Measurements from ENCODE around the gene PRPSAP1.
"Not testable (repeated sequence)": the region's sequence is repeated elsewhere in the genome, so short reads cannot be mapped to it uniquely, and the experiment has no call there.

The PRPSAP1 gene

DNA sequence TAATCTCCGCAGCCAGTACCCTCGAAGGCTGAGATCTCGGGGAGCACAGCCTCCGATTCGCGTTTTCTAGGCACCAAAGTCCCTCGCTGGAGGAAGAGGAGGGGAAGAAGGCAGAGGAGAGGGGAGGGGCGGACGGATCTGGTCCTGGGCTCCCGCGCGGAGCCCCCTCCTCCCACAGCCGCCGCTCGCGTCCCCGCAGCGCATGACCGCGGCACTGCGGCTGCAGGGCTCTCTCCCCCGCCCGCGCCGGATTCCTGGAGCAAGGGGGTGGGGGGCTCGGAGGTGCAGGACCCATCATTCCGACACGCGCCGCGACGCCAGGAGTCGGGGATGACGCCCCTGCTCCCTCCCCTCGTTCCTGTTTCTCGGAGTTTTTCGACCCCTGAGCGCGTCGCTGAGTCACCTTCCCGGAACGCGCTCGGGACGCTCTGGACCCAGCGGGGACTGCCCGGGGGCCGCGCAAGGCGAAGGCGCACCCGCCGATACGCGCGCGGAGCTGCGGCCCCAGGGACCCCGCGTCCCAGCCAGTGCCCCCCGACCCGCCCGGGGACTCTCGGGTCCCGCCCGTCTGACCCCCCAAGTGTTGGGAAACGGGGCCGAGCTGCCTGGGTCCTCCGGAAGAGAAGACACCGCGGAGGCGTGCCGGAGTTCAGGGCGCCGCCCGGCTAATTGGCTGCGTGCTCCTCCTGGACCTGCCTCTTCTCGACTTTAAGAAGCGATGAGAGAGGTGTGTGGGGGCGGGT, 29.3 kb upstream of the PRPSAP1 start:
- DNase-seq = peak; percentile 46 to 65

GRCh38 chr17:76382351-76382802, 28.7 kb upstream of the PRPSAP1 start:
- no peak for DNase-seq

DNA sequence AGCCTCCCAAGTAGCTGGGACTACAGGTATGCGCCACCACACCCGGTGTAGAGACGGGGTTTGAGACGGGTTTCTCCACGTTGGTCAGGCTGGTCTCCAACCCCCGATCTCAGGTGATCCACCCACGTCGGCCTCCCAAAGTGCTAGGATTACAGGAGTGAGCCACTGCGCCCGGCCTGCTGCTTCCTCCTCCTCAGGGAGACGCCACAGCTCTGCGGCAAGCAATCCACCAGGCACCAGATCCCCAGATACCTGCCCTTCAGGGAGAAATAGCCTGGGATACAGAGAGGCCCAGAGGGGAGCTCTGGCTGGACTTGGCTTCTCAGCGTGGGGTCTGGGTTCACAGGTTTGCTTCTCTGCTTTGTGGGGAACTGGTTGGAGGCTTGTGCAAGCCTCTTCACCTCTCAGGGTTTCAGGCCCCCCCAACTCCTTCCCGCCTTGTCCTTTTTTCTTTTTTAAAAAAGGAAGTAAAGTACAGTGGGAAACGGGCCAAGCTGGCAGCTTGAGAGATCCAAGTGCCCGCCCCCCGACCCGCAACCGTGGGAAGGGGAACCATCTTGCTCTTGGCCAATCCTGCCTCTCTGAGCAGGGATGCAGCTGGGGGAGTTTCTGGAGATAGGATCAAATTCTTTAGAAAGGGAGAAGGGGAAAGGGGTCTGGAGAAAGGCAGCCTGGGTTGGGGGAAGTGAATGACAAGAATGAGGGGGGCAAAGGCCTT, 28.1 kb upstream of the PRPSAP1 start:
- peak in 1 of 2 donors; percentile 31 for DNase-seq

- no peak for DNase-seq
Observed at GRCh38 chr17:76379646-76380376, 26.1 kb upstream of the PRPSAP1 start.

GRCh38 chr17:76379275-76379641, 25.5 kb upstream of the PRPSAP1 start:
- no peak for DNase-seq

- DNase-seq = no peak
Observed at GRCh38 chr17:76378548-76379274, 25.0 kb upstream of the PRPSAP1 start.

DNA sequence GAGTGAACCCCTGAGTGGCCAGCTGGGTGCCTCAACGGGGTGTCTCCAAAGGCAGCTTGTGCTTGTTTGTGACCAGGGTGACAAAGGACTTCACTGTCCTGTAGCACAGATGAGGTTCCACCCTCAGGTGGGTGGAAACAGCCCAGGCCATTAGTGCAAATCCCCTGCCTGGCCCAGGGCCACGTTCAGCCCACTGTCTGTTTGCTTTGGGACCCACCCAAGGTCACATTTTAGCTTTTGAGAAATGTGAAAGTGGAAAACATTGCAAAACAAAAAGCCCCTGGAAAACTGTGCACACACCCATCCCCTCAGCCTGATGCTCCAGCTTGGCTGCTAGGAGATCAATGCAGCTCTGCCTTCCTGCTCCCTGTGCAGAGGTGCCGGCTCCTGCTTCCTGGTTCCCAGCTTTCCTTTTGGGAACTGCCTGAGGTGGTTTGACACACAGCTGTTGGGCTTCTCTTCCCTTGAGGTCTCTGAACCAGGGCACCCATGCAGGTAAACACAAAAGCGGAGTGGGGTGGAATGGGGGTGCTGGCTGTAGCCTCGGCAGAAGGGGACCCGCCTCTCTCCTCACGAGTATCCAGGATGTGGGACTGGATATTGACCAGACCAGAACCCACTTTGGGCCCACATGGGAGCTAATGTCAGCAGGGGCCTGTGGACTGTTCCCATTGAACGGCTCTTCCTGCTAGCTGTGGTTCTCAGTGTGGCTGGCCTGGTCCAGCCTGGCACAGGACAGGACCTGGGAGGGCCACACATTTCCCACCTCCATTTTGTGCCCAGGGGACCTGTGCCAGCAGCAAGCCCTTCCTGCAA, 22.8 kb upstream of the PRPSAP1 start:
- no peak for DNase-seq

DNA sequence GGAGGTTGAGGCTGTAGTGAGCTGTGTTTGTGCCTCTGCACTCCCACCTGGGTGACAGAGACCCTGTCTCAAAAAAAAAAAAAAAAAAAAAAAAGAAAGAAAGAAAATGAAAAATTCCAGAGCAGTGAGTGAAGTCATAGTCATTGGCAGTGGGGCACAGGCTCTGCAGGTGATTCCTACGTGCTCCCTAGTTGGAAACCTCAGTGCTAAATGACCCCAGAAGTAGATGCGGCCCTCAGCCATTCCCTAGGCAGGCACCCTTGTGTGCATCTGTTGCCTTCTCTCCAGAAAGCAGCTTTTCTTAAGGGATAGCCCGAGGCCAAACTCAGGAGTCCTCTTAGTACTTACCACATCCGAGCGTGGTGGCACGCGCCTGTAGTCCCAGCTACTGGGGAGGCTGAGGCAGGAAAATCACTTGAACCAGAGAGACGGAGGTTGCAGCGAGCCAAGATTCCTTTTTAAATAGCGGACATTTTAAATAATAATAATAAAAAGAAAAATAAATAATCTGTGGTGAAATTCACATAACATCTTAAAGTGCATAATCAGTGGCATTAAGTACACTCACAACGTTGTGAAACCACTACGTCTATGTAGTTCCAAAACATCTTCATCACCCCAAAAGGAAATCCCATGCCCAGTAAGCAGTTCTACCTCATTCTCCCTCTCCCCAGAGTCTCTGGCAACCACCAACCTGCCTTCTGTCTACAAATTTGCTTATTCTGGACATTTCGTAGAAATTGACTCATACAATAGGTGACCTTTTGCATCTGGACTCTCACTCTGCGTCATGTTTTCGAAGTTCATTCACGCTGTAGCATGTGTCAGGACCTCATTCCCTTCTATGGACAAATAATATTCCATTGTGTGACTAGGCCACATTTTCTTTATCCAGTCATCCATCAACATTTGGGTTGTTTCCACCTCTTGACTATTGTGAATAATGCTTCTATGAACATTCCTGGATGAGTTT, 18.2 kb upstream of the PRPSAP1 start:
- no peak for DNase-seq

GRCh38 chr17:76370261-76370993, 16.7 kb upstream of the PRPSAP1 start:
- no peak for DNase-seq

DNA sequence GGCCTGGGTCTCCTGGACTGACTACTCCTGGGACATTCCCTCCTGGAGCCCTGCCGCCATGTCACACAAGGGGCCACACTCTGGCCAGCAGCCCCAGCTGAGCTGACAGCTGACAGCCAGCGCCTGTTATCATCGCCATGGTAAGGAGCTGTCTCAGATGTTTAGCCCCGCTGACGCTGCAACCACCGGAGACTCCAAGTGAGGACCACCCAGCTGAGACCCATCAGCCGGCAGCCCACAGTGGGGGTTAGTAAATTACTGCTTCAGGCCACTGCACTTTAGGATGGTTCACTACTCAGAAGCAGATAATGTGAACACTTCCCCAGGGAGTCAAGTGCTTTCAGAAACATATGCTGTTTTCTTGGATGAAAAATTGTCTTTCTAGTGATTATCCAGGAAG, 16.1 kb upstream of the PRPSAP1 start:
- no peak for DNase-seq

DNA sequence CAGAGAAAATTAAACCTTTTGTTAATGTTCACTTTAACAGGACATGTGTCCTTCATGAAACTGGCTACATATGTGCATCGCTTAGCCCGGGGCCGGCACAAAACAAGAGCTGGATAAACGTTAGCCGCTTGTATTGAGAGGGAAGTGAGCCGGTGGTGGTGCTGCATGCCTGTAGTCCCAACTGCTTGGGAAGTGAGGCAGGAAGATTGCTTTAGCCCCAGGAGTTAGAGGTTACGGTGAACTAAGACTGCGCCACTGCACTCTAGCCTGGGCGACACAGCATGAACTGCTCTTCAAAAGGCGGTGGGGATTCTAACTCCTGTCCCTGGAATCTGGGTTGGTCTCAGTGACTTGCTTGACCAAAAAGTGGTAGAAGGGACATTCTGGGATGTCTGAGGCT, 15.7 kb upstream of the PRPSAP1 start:
- no peak for DNase-seq

GRCh38 chr17:76368545-76368944, 14.8 kb upstream of the PRPSAP1 start:
- no peak for DNase-seq

- DNase-seq = no peak
Observed at GRCh38 chr17:76367642-76368041, 13.9 kb upstream of the PRPSAP1 start.

GRCh38 chr17:76366247-76366646, 12.5 kb upstream of the PRPSAP1 start:
- no peak for DNase-seq

DNA sequence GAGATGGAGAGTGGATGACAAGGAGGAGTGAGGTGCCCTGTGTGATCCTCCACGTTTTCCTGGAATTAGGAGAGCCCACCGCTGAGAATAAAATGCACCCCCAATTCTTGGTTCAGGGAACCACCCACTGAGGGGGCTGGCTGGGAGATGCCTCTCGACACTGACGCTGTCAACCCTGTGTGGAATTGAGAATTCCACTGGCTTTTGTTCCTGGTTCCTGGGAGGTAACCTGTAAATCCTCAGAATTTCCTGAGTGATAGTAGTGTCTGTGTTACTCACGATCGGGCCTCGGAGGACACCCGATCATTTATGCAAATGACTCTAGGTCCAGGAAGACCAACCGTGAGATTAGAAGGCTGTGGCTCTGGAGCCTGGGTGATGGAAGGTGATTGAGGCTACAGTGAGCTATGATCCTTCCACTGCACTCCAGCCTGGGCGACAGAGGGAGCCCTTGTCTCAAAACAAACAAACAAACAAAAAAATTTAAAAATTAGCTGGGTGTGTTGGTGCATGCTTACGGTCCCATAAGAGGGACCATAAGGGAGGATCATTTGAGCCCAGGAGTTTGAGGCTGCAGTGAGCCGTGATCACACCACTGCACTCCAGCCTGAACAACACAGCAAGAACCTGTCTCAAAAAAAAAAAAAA, 11.7 kb upstream of the PRPSAP1 start:
- DNase-seq = no peak

- no peak for DNase-seq
Observed at GRCh38 chr17:76363107-76363842, 9.6 kb upstream of the PRPSAP1 start.

DNA sequence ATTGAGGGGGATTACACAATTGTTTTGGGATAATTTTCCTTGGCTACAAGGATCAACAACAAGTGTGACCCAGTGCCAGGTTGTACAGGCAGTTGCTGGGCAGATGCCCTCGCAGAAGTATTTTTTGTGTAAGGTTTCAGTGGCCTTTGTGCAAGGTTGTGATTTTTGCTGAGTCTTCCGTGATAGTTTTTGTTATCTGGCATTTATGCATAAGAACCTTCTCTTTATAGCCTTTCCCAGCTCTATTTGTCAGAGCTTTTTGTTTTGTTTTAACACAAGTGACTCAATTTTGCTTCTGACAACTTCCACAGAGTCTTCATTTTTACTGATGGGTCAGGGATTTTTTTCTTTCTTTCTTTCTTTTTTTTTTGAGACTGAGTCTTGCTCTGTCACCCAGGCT, 6.7 kb upstream of the PRPSAP1 start:
- no peak for DNase-seq

DNA sequence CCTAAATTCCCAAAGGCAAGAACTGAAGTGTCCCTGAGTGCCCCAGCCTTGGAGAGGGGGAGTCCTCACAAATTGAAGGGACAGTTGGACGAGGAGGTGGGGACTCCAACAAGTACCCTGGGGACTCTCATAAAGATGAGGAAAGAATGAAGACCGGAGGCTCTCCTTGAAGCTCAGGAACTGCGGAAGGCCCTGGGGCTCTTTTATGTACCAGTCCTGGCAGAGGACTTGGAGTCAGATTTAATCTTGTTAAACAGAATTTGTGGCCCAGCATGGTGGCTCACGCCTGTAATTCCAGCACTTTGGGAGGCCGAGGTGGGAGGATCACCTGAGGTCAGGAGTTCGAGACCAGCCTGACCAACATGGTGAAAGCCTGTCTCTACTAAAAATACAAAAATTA, 6.1 kb upstream of the PRPSAP1 start:
- DNase-seq = not testable (repeated sequence)

DNA sequence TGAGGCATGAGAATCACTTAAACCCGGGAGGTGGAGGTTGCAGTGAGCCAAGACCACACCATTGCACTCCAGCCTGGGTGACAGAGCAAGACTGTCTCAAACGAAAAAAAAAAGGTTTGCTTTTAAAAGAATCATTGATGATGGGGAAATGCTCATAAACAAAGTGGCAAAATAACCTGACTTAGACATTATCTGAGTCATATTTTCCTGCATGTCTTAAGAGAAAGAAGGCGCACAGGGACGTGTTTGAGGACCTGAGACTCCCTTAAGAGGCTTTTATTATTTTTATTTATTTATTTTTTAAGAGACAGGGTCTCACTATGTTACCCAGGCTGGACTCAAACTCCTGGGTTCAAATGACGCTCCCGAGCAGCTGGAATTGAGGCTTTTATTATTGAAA, 5.7 kb upstream of the PRPSAP1 start:
- no peak for DNase-seq

Measured in CD4-positive, alpha-beta T cell treated with Interferon alpha-2 for 1 hour (primary cell).